NOMO-1 treated with dmso at 0.1 percent for 144 hours (cell line): ENCODE results near the gene STX4.

ENCODE experiments used
- DNase-seq: peaks from one replicate; lab custom pipeline; 2025; ENCODE audit not compliant: unreplicated experiment; lab: John Stamatoyannopoulos, UW

Gene STX4

DNA sequence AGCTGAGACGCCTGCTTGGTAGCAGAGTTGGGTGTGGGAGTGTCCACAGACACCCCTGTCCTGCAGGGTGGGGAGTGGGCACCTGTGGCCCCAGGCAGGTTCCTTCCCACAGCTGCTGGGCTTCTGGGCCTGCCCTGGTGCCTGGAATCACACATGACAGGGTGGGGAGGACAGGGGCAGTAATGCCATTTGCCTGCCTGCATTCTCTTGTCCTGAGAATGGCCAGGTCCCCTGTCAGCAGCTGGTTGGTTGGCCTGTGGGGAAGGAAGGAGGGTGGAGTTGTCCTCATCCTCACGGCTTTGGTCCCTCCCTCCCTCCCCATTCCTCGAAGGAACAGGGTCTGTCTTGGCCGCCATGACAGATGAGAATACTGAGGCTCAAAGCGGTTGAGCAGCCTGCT is 50.2 kb downstream of the STX4 start:
- no peak for DNase-seq

DNA sequence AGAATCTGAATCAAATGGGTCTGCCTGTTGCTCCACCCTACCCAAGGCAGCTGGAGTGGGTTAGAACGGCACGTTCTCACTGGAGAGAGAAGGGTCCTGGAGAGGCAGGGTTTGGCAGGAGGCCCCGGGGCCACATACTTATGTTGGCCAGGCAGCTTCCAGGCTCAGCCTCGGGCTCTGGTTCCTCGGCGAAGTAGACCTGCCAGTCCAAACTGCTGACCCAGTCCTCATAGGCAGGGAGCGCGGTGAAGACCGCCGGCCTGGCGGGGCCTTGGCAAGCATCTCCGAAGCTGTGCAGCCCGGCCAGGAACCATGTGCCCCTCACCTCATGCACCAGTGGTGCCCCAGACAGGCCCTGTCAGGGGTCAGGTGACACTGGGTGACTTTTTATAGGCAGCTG is 50.6 kb downstream of the STX4 start:
- DNase-seq = no peak

DNA sequence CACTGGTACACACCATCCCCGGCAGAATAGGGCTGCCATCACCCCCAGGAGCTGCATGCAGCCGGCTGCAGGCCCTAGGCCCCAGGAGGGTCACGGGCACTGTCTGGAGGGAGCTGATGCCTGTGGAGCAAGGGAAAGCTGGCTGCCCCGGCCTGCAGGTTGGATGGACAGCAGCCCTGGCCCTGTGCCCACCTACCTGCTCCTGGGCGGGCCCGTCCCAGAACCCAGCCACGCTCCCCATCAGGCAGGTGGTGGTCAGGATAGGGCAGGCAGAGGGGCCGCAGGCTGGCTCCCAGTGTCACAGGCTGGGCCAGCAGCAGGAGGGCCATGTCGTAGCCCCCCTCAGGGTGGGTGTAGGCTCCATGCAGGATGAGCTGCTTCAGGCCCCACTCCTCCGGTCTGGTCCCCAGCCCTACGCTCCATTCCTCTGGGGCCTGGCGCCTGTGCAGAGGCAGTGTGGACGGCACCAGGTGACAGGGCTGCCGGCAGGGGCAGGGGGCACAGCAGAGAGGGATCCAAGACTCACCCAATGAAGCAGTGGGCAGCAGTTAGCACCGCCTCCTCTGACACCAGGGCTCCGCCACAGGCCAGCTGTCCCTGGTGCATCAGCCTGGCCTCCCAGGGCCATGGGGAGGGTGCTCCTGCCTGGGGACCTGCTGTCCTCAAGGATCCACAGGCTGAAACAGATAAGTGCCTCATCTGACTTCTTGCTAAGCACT is 51.4 kb downstream of the STX4 start:
- DNase-seq = no peak

DNA sequence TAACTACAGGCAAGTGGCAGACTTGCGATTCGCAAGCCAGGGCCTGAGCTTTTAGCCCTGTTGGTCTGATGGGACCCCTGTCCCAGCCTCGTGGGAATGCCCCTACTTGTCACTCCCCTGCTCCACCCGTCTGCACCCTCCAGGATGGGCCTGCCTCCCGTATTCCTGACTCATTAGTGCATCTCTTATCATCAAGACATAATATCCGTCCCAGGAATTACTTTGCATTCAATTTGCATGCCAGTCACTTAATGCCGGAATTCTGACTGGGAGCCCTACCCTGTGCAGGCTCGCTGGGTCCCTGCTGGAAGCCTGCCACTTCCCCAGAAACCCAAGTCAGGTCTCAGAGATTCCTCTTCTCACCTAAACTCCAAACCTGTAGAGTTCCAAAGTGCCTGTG is 52.1 kb downstream of the STX4 start:
- DNase-seq = no peak

DNA sequence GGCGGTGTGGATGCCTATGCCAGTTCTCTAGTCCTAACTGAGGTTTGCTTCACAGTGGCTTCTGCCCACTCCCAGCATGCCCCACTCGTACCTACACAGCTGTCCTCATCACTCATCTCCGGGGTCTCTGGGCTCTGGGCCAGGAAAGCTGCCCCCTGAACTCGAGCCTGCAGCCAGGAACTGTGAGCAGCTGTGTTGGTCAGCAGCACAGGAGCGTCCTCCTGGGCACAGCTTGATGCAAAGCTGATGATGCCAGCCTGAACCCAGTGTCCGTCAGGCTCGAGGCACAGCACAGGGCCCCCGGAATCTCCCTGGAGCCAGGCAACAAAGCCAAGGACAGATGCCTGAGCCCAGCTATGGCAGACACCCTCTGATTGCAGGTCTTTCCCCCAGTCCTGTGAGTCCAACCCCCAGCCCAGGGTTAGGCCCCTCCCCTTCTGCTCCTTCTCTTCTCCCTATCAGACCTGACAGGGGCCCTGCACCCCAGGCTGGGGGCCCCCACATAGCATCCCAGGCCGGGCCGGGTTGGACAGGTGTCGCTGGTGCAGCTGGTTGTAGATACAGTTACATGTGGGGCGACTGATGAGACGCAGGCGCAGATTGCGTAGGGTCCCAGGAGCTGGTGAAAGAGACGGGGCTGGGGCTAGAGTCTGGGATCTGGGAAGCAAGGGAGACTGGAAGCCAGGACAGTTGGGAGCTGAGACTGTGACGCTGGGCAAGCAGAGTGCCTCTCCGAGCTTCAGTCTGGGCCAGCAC is 52.7 kb downstream of the STX4 start:
- DNase-seq = no peak

DNA sequence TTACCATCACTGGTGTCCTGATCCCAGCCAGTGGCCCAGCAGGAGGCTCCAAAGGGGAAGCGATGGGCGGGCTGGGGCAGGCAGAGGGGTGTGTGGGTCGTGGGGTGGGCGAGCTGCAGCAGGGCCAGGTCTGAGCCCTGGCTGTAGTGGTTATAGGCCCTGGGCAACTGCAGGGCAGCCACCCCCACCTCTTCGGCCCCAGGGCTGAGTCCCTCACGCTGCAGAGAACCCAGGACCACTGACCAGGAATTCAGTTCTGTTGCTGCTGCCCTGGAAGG is 53.2 kb downstream of the STX4 start:
- DNase-seq = no peak

DNA sequence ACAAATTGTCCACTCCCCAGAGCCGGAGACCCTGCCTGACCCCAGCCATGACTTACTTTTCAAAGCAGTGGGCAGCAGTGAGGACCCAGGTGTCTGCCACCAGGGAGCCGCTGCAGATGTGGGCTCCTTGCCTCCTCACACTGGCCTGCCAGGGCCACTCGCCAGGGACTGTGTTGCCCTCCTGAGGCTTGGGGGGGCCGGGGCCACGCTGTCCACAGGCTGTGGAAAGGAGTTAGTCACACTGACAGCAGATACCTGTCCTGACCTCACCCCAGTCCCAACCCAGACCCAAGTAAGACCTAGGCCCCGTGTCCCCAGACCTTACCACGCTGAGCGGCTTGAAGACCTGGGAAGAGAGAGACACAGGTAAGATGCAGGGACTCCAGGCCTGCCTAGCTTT is 54.1 kb downstream of the STX4 start:
- no peak for DNase-seq

DNA sequence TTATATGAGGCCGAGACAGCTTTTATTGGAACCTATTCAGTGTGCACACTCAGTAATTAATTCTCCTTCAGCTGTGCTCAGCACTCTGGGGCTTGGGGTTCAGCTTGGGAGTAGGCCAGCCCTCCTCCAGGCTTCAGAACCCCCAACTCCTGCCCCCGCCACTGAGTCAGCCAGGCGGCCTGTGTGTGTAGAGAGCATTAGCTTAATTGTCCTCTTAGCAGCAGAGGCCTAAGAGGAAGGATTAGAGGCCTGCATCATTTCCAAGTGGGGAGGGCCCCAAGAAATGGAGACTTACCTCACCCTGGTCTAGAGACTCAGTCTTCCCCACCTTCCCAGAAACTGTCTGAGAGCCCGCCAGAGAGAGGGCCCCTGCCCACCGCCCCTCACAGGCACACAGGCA is 54.6 kb downstream of the STX4 start:
- DNase-seq = no peak

DNA sequence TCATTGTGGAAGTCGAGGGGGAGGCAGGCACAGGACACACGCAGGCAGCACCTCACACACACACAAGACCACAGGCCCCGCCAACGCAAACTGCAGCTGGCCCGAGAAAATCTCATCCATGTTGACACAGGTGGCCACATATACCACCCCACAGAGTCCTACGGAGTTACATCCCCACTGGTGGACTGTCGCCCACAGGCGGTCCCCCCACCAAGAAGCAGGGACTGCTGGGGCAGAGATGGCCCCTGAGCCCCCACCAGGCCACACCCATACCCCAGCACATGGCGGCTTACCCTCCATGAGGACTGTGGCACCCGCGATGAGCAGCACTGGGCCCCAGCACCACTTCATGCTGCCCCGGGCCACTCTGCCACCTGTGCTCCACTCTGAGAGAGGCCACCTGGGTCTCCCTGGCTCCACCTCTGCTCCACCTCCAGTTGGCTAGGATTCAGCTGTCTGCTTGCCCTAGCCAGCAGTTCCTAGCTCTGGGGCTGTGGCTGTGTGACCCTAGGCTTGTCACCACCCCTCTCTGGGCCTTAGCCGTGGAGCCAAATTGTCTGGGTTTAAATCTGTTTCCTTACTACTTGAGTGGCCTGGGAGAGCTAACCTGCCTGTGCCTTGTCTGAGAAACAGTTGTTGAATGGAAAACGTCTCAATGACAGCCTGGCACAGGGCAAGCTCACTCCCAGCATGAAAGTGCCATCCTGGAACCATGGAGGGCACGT is 55.3 kb downstream of the STX4 start, which contains the start of gene PRSS53:
PRSS53 (minus strand) TSS at position 485 of the 725 bp plus-strand sequence; CDS start at position 351, 134 bp downstream.
- DNase-seq = no peak

DNA sequence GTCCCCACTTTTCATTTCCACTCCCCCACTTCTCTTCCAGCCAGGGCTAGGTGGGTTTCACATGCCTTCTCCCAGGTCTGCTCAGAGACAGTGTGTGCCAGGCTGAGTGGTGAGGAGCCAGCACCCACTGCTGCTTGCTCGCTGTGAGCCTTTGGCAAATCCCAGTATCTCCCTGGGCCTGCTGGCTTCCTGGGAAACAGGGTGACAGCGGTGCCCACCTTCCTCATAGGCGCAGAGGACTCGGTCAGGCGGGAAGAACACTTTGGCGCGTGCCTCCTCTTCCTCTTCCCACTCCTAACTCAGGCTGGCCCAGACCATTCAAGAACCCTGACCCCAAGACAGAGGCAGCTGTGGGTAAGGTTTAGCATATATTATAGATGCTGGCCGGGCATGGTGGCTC is 55.8 kb downstream of the STX4 start:
- no peak for DNase-seq
